ENCODE measurements around the gene CAPN13. TPM values are rescaled to one million over a fixed set of nuclear protein-coding genes. Genes with fewer than 3 reads are reported as not detected.
"Not testable (repeated sequence)": the region's sequence is repeated elsewhere in the genome, so short reads cannot be mapped to it uniquely, and the experiment has no call there.

The CAPN13 gene
- total RNA-seq, 1 experiment from 2014 or later, result not detected

GRCh38 chr2:30701782-30702181 lies 105.5 kb downstream of the CAPN13 start:
- in situ Hi-C loops (cut with HindIII; ENCODE audit: low pct_unique_long_range_greater_than_20kb, low sequenced_read_pairs), result no loop called here
- DNase-seq (ENCODE audit: low read depth, low spot score), result no peak

- in situ Hi-C loops (cut with HindIII; ENCODE audit: low pct_unique_long_range_greater_than_20kb, low sequenced_read_pairs), result not testable (repeated sequence)
- DNase-seq (ENCODE audit: low read depth, low spot score), result peak; percentile 58
These were observed 109.8 kb downstream of the CAPN13 start for GRCh38 chr2:30697242-30698103.

GRCh38 chr2:30695749-30696148 lies 111.5 kb downstream of the CAPN13 start:
- no peak for DNase-seq (ENCODE audit: low read depth, low spot score)
- in situ Hi-C loops (cut with HindIII; ENCODE audit: low pct_unique_long_range_greater_than_20kb, low sequenced_read_pairs), result no loop called here

DNA sequence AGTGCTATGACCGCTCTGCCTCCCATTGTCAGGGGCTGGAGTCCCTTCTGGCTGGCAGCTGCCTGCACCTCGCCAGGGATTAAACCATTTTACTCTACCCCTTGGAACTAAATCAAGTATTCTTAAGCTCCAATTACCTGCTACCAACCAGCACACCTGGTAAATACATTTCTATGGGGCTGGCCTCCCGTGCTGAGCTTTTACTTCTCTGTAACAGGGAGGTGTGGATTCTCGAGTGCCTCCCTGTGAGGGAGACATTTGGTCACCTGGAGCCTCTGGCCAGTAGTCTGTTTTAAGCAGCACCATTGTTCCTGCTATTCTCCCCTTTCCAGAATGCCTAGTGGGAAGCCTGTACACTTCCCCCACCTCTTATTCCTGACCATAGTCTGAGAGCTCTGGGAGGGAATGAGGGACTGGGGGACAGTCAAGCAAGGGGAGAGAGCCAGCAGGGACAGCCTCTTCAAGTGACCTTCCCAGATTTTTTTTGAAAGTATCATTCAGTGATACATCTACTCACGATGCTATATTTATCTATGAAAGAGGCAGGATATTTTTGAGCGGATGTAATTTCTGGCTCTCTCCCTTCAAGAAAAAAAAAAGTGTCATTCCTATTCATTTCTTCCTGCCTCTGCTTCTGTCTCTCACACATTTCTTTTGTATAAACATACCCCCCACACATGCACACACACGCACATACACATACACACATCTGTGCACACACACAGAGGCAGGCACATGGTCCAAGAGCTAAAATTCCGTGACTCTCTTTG lies 112.8 kb downstream of the CAPN13 start:
- in situ Hi-C loops (cut with HindIII; ENCODE audit: low pct_unique_long_range_greater_than_20kb, low sequenced_read_pairs), result no loop called here
- no peak for DNase-seq (ENCODE audit: low read depth, low spot score)

GRCh38 chr2:30693821-30694281 lies 113.4 kb downstream of the CAPN13 start:
- no peak for DNase-seq (ENCODE audit: low read depth, low spot score)
- in situ Hi-C loops (cut with HindIII; ENCODE audit: low pct_unique_long_range_greater_than_20kb, low sequenced_read_pairs), result no loop called here

GRCh38 chr2:30692829-30693275 lies 114.4 kb downstream of the CAPN13 start:
- no peak for DNase-seq (ENCODE audit: low read depth, low spot score)
- in situ Hi-C loops (cut with HindIII; ENCODE audit: low pct_unique_long_range_greater_than_20kb, low sequenced_read_pairs), result no loop called here

- DNase-seq (ENCODE audit: low read depth, low spot score), result no peak
- in situ Hi-C loops (cut with HindIII; ENCODE audit: low pct_unique_long_range_greater_than_20kb, low sequenced_read_pairs), result no loop called here
These were observed 115.1 kb downstream of the CAPN13 start for GRCh38 chr2:30691948-30692828.

GRCh38 chr2:30691091-30691947 lies 115.9 kb downstream of the CAPN13 start:
- no peak for DNase-seq (ENCODE audit: low read depth, low spot score)
- in situ Hi-C loops (cut with HindIII; ENCODE audit: low pct_unique_long_range_greater_than_20kb, low sequenced_read_pairs), result no loop called here

- no peak for DNase-seq (ENCODE audit: low read depth, low spot score)
- in situ Hi-C loops (cut with HindIII; ENCODE audit: low pct_unique_long_range_greater_than_20kb, low sequenced_read_pairs), result no loop called here
These were observed 117.1 kb downstream of the CAPN13 start for GRCh38 chr2:30690126-30690561.

DNA sequence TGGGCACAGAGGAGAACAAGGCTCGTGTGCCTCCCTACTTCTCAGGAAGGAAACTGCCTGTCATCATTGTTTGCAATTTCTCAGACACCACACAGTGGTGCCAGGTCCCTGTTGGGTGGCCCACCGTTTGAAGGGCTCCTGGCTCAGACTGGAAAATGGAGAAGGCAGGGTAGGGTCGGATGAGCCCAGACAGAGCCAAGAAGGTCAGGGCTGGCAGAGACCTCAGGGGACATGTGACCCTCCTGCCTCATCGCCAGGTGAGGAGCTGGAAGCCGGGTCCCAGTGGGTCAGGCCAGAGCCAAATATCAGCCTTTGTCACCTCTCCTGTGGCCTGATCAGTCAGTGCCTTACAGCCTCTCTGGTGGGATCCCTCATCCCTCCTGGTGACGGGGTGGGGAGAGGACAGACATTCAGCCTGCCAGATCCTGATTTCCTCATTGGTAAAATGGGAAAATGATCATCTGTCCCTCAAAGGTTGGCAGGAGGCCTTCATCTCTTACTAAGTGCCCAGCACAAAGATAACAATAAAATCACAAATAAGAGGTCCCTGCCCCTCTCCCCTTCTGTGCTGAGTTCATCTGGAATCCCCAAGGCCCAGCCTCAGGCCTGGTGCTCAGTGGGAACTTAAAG lies 117.6 kb downstream of the CAPN13 start:
- DNase-seq (ENCODE audit: low read depth, low spot score), result no peak
- in situ Hi-C loops (cut with HindIII; ENCODE audit: low pct_unique_long_range_greater_than_20kb, low sequenced_read_pairs), result no loop called here

GRCh38 chr2:30688956-30689401 lies 118.3 kb downstream of the CAPN13 start:
- no peak for DNase-seq (ENCODE audit: low read depth, low spot score)
- in situ Hi-C loops (cut with HindIII; ENCODE audit: low pct_unique_long_range_greater_than_20kb, low sequenced_read_pairs), result no loop called here

- in situ Hi-C loops (cut with HindIII; ENCODE audit: low pct_unique_long_range_greater_than_20kb, low sequenced_read_pairs), result no loop called here
- DNase-seq (ENCODE audit: low read depth, low spot score), result no peak
These were observed 120.6 kb downstream of the CAPN13 start for GRCh38 chr2:30686669-30687068.

DNA sequence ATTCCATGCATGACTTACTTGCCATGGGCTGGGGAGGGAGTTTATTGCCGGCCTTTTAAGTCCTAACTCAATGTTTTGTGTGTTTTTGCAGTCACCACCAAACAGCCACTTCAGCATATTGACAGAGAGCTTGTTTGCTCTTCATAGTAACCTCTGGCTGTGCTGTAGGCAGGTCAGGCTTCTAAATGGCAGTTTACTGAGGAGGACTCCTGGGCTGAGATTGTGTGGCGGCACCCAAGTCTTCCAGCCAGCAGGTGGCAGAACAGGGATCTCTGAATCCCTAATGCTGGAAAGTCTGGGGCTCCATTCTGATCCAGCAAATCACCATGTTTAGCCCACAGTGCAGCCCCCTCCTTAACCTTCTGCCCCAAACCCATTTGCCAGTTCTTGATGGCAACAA lies 121.2 kb downstream of the CAPN13 start:
- peak; percentile 67 for DNase-seq (ENCODE audit: low read depth, low spot score)
- in situ Hi-C loops (cut with HindIII; ENCODE audit: low pct_unique_long_range_greater_than_20kb, low sequenced_read_pairs), result no loop called here

DNA sequence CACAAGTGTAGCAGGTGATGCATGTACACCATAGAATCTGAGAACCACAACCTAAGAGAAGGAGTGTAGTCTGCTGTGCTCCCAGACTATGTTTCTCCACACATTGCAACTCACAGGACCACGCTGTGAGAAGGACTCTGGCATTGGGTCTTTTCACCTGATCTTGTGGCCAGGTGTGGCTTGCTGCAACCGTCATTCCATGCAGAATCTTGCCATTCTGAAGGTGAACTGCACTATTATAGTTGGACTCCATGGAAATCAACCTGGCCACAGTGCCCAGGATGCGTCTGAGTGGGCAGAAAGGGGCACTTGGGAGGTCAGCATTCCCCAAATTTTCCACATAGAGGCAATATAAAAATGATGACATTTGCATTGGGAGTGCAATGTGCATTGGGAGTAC lies 122.2 kb downstream of the CAPN13 start:
- in situ Hi-C loops (cut with HindIII; ENCODE audit: low pct_unique_long_range_greater_than_20kb, low sequenced_read_pairs), result no loop called here
- DNase-seq (ENCODE audit: low read depth, low spot score), result no peak

- in situ Hi-C loops (cut with HindIII; ENCODE audit: low pct_unique_long_range_greater_than_20kb, low sequenced_read_pairs), result no loop called here
- no peak for DNase-seq (ENCODE audit: low read depth, low spot score)
These were observed 122.7 kb downstream of the CAPN13 start for GRCh38 chr2:30684516-30684915.

DNA sequence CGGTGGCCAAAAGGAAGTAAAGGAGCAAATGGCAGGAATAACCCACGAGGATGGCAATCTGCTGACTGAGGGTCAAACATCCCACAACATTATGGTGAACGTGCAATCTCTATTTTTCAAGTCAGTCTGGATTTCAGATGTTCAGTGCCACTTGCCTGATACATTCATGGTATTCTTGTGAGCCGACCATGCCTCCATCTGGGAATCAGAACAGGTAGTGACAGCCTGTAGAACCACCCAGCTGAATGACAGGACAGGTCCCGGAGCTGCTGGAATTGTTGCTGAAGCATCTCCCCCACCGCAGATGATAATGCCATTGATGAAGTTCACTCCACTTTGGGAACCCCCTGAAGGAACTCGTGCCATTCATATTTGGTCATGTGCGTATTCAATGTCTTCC lies 123.2 kb downstream of the CAPN13 start:
- in situ Hi-C loops (cut with HindIII; ENCODE audit: low pct_unique_long_range_greater_than_20kb, low sequenced_read_pairs), result no loop called here
- no peak for DNase-seq (ENCODE audit: low read depth, low spot score)
